ENCODE results near the gene LRRC71.

LRRC71 gene
- 0 reads per million in 2 donors for total RNA-seq

- DNase-seq, result peak in 4 of 5 experiments; percentile 31 to 57 (median 39)
Observed at GRCh38 chr1:156920233-156921052, at the start of gene LRRC71. LRRC71 (plus strand) TSS chr1:156920632; CDS start chr1:156920804, 172 bp downstream.

DNA sequence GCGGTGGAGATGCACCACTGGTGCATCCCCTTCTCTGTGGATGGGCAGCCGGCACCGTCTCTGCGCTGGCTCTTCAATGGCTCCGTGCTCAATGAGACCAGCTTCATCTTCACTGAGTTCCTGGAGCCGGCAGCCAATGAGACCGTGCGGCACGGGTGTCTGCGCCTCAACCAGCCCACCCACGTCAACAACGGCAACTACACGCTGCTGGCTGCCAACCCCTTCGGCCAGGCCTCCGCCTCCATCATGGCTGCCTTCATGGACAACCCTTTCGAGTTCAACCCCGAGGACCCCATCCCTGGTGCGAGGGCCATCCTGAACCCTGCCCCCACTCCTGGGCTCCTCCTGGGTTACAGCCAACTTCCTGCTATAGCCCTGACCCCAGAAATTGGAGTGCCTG is 46.8 kb upstream of the LRRC71 start:
- no peak for DNase-seq

DNA sequence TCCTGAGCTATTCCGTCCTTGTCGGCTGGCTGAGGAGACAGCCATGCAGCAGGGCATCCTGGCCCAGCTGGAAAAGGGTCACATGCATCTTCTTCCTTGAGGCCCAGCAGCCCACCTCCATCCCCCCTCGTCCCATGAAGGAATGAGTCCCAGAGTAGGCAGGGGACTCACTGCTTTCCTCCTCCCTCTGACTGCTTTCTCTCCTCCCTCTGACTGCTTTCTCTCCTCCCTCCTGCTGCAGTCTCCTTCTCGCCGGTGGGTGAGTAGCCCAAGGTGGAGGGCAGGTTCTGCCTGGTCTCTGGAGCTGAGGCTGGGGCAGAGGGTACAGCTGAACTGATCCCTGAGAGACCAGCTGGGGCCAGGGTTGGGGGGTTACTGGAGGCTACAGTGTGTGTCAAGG is 46.3 kb upstream of the LRRC71 start:
- DNase-seq, result no peak

GRCh38 chr1:156874572-156875340 is 45.7 kb upstream of the LRRC71 start:
- no peak for DNase-seq

GRCh38 chr1:156875341-156875615 is 45.2 kb upstream of the LRRC71 start:
- no peak for DNase-seq

- DNase-seq, result no peak
Observed at GRCh38 chr1:156876281-156876680, 44.2 kb upstream of the LRRC71 start.

DNA sequence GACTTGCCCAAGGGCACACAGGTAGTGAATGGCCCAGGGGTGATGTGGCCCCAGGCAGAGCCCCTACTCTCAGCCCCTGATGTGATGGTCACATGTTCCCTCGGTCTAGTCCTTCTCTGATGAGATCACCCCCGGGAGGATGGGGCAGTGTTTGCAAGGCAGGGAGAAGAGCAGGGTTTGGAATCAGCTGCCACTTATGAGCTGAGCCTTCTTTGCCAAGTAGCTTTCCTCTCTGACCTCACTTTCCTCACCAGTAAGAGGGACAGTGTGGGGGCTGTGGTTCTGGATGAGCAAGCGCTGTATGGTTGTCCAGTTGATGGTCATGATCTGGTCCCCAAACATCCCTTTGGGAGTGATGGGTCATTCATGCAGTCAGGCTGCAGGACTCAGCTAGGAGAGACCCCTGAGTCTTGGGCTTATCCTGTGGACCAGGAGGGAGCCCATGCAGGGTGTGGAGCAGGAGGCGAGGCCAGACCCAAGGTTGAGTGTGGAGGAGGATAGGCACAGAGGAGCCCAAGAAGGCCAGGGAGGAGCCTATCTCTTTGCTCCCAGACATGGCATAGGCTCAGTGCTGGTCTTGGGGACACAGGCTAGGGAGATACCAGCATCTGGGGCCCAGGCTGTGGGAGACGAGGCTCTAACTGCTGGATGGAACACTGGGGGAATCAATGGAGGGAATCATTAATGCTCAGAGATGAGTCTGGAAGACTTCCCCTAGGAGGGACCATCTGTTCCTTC is 42.8 kb upstream of the LRRC71 start:
- no peak for DNase-seq

- DNase-seq, result no peak
Observed at GRCh38 chr1:156879876-156880275, 40.6 kb upstream of the LRRC71 start.

GRCh38 chr1:156880473-156880872 is 40.0 kb upstream of the LRRC71 start:
- DNase-seq, result no peak

- no peak for DNase-seq
Observed at GRCh38 chr1:156881101-156881500, 39.3 kb upstream of the LRRC71 start.

GRCh38 chr1:156881663-156882062 is 38.8 kb upstream of the LRRC71 start:
- no peak for DNase-seq

- no peak for DNase-seq
Observed at GRCh38 chr1:156882543-156882942, 37.9 kb upstream of the LRRC71 start.

DNA sequence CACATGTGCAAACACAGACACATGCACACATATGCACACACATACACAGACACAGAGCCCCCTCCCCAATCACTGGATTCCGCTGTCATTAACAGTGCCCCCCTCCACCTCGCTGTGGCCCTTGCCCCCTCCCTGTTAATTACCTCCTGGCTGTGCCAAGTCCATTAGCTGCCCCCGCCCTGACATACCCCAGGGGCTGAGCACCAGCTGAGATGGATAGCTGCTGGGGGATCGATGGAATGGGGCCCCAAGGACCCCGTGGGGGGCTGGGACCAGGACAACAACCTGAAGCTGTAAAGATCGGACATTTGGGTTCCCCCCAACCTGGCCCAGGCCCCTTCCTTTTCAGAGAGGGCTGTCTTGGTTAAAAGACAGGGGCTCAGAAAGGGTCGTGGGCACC is 36.5 kb upstream of the LRRC71 start:
- DNase-seq, result no peak

DNA sequence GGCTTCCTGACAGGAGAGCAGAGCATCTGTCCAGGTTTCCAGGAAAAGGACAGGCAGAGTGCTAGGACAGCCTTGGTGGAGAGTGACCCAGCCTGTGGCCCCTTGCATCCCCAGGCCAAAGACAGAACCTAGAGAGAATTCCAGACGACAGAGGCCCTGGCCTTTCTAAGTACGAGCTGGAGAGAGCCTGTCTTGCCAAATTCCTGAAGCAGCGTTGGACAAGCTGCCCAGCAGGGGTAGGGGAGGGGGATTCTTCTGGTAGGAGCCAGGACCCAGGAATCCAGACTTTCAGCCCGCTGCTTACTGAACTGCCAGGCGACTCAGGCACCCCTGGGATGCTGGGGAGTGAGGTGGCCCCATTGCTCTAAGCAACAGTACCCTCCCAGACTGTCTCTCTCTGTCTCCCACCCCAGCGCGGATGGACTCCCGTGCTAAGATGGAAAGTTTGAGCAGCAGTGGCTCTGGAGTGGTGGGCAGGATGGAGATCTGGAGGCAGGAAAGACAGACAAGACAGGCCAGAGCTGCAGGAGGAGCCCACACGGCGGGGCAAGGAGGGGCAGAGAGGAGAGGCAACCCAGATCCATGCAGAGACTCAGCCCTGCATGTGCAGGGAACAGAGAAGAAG is 35.8 kb upstream of the LRRC71 start:
- no peak for DNase-seq

DNA sequence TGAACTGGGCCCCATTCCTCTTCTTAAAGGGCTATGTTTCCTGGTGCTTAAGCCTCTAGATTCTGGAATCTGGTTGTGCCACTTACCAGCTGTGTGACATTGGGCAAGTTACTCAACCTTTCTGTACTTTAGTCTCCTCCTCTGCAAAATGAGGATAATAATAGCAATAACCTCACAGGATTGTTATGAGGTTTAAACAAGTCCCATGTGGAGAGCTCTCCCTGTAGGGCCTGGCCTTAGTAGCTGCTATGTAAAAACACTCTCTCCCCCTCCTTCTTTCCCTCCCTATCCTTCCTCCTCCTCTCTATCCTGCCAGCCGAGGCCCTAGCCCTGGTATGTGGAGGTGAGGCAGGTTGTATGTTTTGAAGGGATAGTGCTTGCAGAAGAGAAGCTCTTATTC is 35.1 kb upstream of the LRRC71 start:
- DNase-seq, result no peak

- DNase-seq, result no peak
Observed at GRCh38 chr1:156885880-156886355, 34.5 kb upstream of the LRRC71 start.

GRCh38 chr1:156886583-156887281 is 33.7 kb upstream of the LRRC71 start:
- no peak for DNase-seq

GRCh38 chr1:156887317-156887716 is 33.1 kb upstream of the LRRC71 start:
- DNase-seq, result no peak

GRCh38 chr1:156887734-156888133 is 32.7 kb upstream of the LRRC71 start:
- DNase-seq, result no peak

- peak in 3 of 5 experiments; percentile 23 to 30 (median 29) for DNase-seq
Observed at GRCh38 chr1:156889802-156890580, 30.4 kb upstream of the LRRC71 start.
